Large intestine (tissue), 3 donors: Measurements from ENCODE around the gene NDUFA8. TPM values are rescaled to one million over a fixed set of nuclear protein-coding genes. Genes with fewer than 3 reads are reported as not detected.

ENCODE experiments used
- DNase-seq, 2 donors: peaks; one replicate each; pipeline versions ENCODE4 v3.0.0 to v3.0.0-alpha.2; 2013
- H3K27ac ChIP-seq: one replicate; pipeline ENCODE4 v1.5.1; 2013; ENCODE audit warnings: low read length
- H3K27me3 ChIP-seq: 2 replicates; pipeline ENCODE4 v1.6.1; 2013; ENCODE audit warnings: low read length; ENCODE audit not compliant: control insufficient read depth, insufficient read depth
- H3K36me3 ChIP-seq: 2 replicates; pipeline ENCODE4 v1.6.1; 2013; ENCODE audit warnings: low read length; ENCODE audit not compliant: control insufficient read depth, insufficient read depth
- H3K4me1 ChIP-seq: one replicate; pipeline ENCODE4 v1.6.1; 2013; ENCODE audit warnings: low read length; ENCODE audit not compliant: control insufficient read depth, insufficient read depth
- H3K4me3 ChIP-seq: one replicate; pipeline ENCODE4 v1.5.1; 2013; ENCODE audit warnings: low read length
- H3K9me3 ChIP-seq: one replicate; pipeline ENCODE4 v1.6.1; 2013; ENCODE audit warnings: mild to moderate bottlenecking, low read depth, low read length, moderate library complexity; ENCODE audit not compliant: control insufficient read depth
- WGBS: methylation state at CpG from one replicate; pipeline ENCODE4 v1.1.5; 2013; ENCODE audit warnings: low lambda C conversion rate; ENCODE audit not compliant: insufficient coverage; 5-methylcytosine and 5-hydroxymethylcytosine counted together
- polyA plus RNA-seq: library from polyadenylated mRNA; unstranded; fragments of 120-200 nt; gene quantifications from one replicate; pipeline ENCODE4 v1.2.1, GENCODE V29; 2013

NDUFA8 gene
- polyA plus RNA-seq, 1 donor: 62.9 TPM

GRCh38 chr9:122116040-122116439 is 43.5 kb downstream of the NDUFA8 start:
- no peaks in the 10 kb centered on the region for H3K4me1 ChIP-seq
- no peak overlapping the region for H3K27ac ChIP-seq
- peaks cover 20% of the 10 kb centered on the region for H3K27me3 ChIP-seq
- no peaks in the 10 kb centered on the region for H3K9me3 ChIP-seq
- DNase-seq: no peak
- no peaks in the 10 kb centered on the region for H3K36me3 ChIP-seq
- WGBS: no CpG with 5 or more reads among the region's 4 CpGs
- no peak overlapping the region for H3K4me3 ChIP-seq

GRCh38 chr9:122115176-122116035 is 44.2 kb downstream of the NDUFA8 start:
- no peak overlapping the region for H3K27ac ChIP-seq
- H3K36me3 ChIP-seq: no peaks in the 10 kb centered on the region
- DNase-seq: no peak
- 100% methylated on average over 1 of the region's 12 CpGs for WGBS
- H3K4me1 ChIP-seq: no peaks in the 10 kb centered on the region
- no peaks in the 10 kb centered on the region for H3K9me3 ChIP-seq
- H3K4me3 ChIP-seq: no peak overlapping the region
- H3K27me3 ChIP-seq: peaks cover 20% of the 10 kb centered on the region

GRCh38 chr9:122113574-122113973 is 46.0 kb downstream of the NDUFA8 start:
- no peak for DNase-seq
- WGBS: no CpG with 5 or more reads among the region's 5 CpGs
- Histone ChIP-seq H3K36me3 (no peaks in the 10 kb centered on the region), H3K4me3 (no peak overlapping the region), H3K27me3 (peaks cover 20% of the 10 kb centered on the region), H3K27ac (no peak overlapping the region), H3K9me3 (no peaks in the 10 kb centered on the region), H3K4me1 (no peaks in the 10 kb centered on the region)

DNA sequence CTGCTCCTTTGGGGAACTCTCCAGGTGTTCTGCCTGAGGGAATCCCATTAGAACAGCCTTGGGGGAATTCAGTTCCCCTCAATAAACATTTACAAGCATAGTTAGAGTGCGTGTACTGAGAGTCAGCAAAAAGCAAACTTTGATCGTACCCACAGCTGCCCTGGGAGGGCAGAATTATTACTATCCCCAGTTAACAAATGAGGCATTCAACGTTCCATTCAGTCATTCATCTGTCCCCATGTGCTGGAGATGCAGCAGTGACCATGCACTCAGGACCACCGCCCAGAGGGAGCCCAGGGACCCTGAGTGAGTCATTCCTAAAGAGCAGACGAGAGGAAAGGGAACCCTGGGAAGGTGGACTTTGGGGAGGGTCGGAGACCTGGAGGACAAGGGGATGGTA is 47.3 kb downstream of the NDUFA8 start:
- WGBS: no CpG with 5 or more reads among the region's 6 CpGs
- Histone ChIP-seq H3K4me3 (no peak overlapping the region), H3K27me3 (peaks cover 23% of the 10 kb centered on the region), H3K36me3 (no peaks in the 10 kb centered on the region), H3K4me1 (no peaks in the 10 kb centered on the region), H3K27ac (no peak overlapping the region), H3K9me3 (no peaks in the 10 kb centered on the region)
- DNase-seq: no peak

- Histone ChIP-seq H3K4me1 (no peaks in the 10 kb centered on the region), H3K27me3 (peaks cover 22% of the 10 kb centered on the region), H3K27ac (no peak overlapping the region), H3K4me3 (no peak overlapping the region), H3K9me3 (no peaks in the 10 kb centered on the region), H3K36me3 (no peaks in the 10 kb centered on the region)
- no peak for DNase-seq
- no CpG with 5 or more reads among the region's 9 CpGs for WGBS
Observed at GRCh38 chr9:122111413-122112085, 48.0 kb downstream of the NDUFA8 start.

DNA sequence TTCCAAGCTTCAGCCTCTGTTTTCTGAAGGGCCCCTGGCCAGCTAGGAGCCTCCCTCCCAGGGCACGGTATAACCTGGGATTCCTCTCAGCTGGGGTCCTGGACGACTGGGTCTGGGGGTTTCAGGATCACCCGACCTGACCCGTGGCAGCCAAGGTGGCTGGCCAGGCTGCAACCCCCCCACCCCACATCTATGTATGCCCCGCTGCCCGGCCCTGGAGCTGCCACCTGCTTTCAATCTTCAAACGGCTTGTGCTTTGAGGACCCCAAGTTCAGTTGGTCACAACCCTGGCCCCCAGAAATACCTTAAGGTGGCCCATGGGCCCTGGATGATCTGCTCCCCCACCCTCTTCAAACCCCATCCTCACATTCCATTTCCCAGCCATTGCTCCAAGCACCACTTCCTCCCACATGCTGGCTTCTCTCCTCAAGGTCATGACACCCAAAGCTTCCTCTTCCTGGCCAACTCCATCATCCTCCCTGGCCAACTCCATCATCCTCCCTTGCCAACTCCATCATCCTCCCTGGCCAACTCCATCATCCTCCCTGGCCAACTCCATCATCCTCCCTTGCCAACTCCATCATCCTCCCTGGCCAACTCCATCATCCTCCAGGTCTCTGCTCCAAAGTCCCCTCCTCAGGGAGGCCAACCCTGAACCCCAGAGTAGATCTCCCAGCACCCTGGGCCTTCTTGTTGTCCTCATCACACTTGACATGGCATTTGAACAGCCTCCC is 49.3 kb downstream of the NDUFA8 start:
- Histone ChIP-seq H3K27ac (no peak overlapping the region), H3K36me3 (no peaks in the 10 kb centered on the region), H3K4me1 (no peaks in the 10 kb centered on the region), H3K9me3 (no peaks in the 10 kb centered on the region), H3K27me3 (peaks cover 11% of the 10 kb centered on the region), H3K4me3 (no peak overlapping the region)
- no CpG with 5 or more reads among the region's 7 CpGs for WGBS
- DNase-seq: no peak

GRCh38 chr9:122109035-122109813 is 50.4 kb downstream of the NDUFA8 start:
- DNase-seq: no peak
- no peaks in the 10 kb centered on the region for H3K36me3 ChIP-seq
- H3K4me1 ChIP-seq: no peaks in the 10 kb centered on the region
- H3K27me3 ChIP-seq: peaks cover 9% of the 10 kb centered on the region
- no peaks in the 10 kb centered on the region for H3K9me3 ChIP-seq
- H3K4me3 ChIP-seq: no peak overlapping the region
- no peak overlapping the region for H3K27ac ChIP-seq
- WGBS: no CpG with 5 or more reads among the region's 3 CpGs

DNA sequence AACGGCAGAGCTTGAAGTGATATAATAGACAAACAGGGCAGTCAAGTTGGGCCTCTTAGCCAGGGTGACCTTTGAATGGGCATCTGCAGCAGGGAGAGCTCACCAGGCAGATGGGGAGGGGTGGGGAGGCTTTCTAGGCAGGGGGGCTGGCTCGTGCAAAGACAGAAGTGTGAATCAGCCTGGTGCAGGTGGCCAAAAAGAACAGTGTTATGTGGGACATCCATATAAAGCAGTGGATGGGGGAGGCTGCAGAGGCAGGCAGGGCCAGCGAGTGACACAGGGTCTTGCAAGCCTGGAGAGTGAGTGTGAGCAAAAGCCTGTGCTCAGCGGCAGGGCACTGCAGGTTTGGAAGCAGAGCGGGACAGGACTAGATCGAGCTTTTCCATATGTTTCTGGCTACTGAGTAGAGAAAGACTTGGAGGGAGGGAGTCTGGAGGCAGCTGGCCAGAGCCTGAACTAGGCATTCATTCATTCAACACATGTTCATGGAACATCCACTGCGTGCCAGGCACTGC is 52.2 kb downstream of the NDUFA8 start:
- no peaks in the 10 kb centered on the region for H3K4me1 ChIP-seq
- no peak overlapping the region for H3K4me3 ChIP-seq
- H3K27me3 ChIP-seq: peaks cover 3% of the 10 kb centered on the region
- DNase-seq: no peak
- no peak overlapping the region for H3K27ac ChIP-seq
- H3K9me3 ChIP-seq: no peaks in the 10 kb centered on the region
- no CpG with 5 or more reads among the region's 7 CpGs for WGBS
- no peaks in the 10 kb centered on the region for H3K36me3 ChIP-seq

- Histone ChIP-seq H3K4me1 (no peaks in the 10 kb centered on the region), H3K27me3 (peaks cover 3% of the 10 kb centered on the region), H3K36me3 (no peaks in the 10 kb centered on the region), H3K9me3 (no peaks in the 10 kb centered on the region), H3K27ac (no peak overlapping the region), H3K4me3 (no peak overlapping the region)
- DNase-seq: no peak
- 65% methylated on average over 2 of the region's 2 CpGs for WGBS
Observed at GRCh38 chr9:122106576-122106975, 53.0 kb downstream of the NDUFA8 start.

- WGBS: 91% methylated on average over 1 of the region's 1 CpG
- no peaks in the 10 kb centered on the region for H3K4me1 ChIP-seq
Observed at GRCh38 chr9:122103985-122104384, 55.6 kb downstream of the NDUFA8 start.

More at GRCh38 chr9:122103985-122104384, 55.6 kb downstream of the NDUFA8 start:
- Histone ChIP-seq H3K27ac (no peak overlapping the region), H3K4me3 (no peak overlapping the region), H3K9me3 (no peaks in the 10 kb centered on the region), H3K36me3 (no peaks in the 10 kb centered on the region), H3K27me3 (peaks cover 5% of the 10 kb centered on the region)
- no peak for DNase-seq
